ELR (cell line): ENCODE measurements around the gene CFAP90.

ENCODE experiments used
- DNase-seq: peaks from one replicate; pipeline ENCODE4 v3.0.0-alpha.2; 2015; ENCODE audit warnings: low read depth

CFAP90 gene

GRCh38 chr5:7850395-7851239 lies at the start of gene CFAP90:
CFAP90 (minus strand) TSS chr5:7851133; CDS start chr5:7851021, 112 bp downstream.
- peak; percentile 24 for DNase-seq

GRCh38 chr5:7897014-7897600 lies 46.2 kb upstream of the CFAP90 start:
- DNase-seq, result peak; percentile 79

GRCh38 chr5:7894860-7895259 lies 43.9 kb upstream of the CFAP90 start:
- DNase-seq, result no peak

GRCh38 chr5:7894439-7894838 lies 43.5 kb upstream of the CFAP90 start:
- DNase-seq, result no peak

- DNase-seq, result no peak
Measured at GRCh38 chr5:7888901-7889300, 38.0 kb upstream of the CFAP90 start.

- DNase-seq, result peak; percentile 70
Measured at GRCh38 chr5:7886849-7887475, 36.0 kb upstream of the CFAP90 start.

GRCh38 chr5:7884491-7885267 lies 33.7 kb upstream of the CFAP90 start:
- no peak for DNase-seq

- DNase-seq, result no peak
Measured at GRCh38 chr5:7882926-7883325, 32.0 kb upstream of the CFAP90 start.

- no peak for DNase-seq
Measured at GRCh38 chr5:7881816-7882215, 30.9 kb upstream of the CFAP90 start.

GRCh38 chr5:7881091-7881490 lies 30.2 kb upstream of the CFAP90 start:
- no peak for DNase-seq

- DNase-seq, result peak; percentile 39
Measured at GRCh38 chr5:7878381-7878873, 27.5 kb upstream of the CFAP90 start.

- DNase-seq, result no peak
Measured at GRCh38 chr5:7877851-7878250, 26.9 kb upstream of the CFAP90 start.

GRCh38 chr5:7876867-7877266 lies 25.9 kb upstream of the CFAP90 start:
- peak; percentile 83 for DNase-seq

GRCh38 chr5:7875151-7875550 lies 24.2 kb upstream of the CFAP90 start:
- DNase-seq, result no peak

GRCh38 chr5:7874639-7875038 lies 23.7 kb upstream of the CFAP90 start:
- no peak for DNase-seq

- no peak for DNase-seq
Measured at GRCh38 chr5:7873216-7873615, 22.3 kb upstream of the CFAP90 start.

- no peak for DNase-seq
Measured at GRCh38 chr5:7872517-7873130, 21.7 kb upstream of the CFAP90 start.

GRCh38 chr5:7871653-7872052 lies 20.7 kb upstream of the CFAP90 start:
- DNase-seq, result no peak

- peak; percentile 33 for DNase-seq
Measured at GRCh38 chr5:7869474-7870136, 18.7 kb upstream of the CFAP90 start.

GRCh38 chr5:7868773-7869473 lies 18.0 kb upstream of the CFAP90 start, which contains the start of the genes FASTKD3 and MTRR:
FASTKD3 (minus strand) TSS chr5:7869031; CDS start chr5:7868083, 948 bp downstream.
MTRR (plus strand) TSS chr5:7869148; CDS start chr5:7870795, 1,647 bp downstream.
- DNase-seq, result peak; percentile 95
